ENCODE measurements around the gene RPL36.

DNA sequence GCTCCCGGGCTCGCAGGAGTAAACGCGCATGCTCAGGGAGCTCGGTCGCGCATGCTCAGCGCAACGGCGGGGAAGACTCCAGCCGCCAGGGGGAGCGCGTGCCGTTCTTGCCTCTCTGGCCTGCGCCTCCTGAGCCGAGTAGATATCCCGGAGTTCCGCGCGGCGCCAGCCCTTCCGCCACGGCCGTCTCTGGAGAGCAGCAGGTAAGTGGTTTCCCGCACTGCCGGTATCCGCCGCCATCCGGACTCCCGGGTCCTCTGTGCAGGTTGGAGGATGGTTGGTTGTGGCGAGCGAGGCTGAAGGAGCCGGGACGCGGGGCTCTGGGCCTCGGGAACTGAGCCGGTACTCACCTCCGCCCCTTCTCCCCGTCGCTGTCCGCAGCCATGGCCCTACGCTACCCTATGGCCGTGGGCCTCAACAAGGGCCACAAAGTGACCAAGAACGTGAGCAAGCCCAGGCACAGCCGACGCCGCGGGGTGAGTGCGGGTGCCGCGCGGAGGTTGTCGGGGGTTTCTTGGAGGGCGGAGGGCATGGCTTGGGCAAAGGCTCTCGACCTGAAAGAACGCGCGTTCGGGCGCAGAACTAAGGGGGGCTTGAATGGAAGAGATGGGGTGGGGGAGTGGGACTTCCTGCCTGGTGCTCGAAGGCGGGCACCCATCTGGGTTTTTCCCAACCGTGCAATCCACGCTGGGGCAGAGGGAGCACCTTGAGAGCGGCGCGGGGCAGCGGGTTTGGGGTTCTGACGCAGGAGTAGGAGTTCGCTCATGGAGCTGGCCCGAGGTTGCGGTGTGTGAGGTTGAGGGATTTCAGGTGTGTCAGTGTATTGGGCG is at the start of gene RPL36:
- TF ChIP-seq, protein P1, sequence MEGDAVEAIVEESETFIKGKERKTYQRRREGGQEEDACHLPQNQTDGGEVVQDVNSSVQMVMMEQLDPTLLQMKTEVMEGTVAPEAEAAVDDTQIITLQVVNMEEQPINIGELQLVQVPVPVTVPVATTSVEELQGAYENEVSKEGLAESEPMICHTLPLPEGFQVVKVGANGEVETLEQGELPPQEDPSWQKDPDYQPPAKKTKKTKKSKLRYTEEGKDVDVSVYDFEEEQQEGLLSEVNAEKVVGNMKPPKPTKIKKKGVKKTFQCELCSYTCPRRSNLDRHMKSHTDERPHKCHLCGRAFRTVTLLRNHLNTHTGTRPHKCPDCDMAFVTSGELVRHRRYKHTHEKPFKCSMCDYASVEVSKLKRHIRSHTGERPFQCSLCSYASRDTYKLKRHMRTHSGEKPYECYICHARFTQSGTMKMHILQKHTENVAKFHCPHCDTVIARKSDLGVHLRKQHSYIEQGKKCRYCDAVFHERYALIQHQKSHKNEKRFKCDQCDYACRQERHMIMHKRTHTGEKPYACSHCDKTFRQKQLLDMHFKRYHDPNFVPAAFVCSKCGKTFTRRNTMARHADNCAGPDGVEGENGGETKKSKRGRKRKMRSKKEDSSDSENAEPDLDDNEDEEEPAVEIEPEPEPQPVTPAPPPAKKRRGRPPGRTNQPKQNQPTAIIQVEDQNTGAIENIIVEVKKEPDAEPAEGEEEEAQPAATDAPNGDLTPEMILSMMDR (IDR thresholded peaks at IDR 0.05): peak; percentile 91 to 100 (median 99)
- TF ChIP-seq POLR2A (IDR thresholded peaks at IDR 0.05): peak; percentile 91 to 99 (median 98)

Measured in body of pancreas (tissue), 4 donors.